HUDEP-2 (cell line): ENCODE results near the gene PLA2G4A.

Source experiments
- DNase-seq, 76 experiments: peaks; one replicate each; lab custom pipeline; 2025; ENCODE audit not compliant: unreplicated experiment in 76 of 76; lab: John Stamatoyannopoulos, UW

Gene PLA2G4A

DNA sequence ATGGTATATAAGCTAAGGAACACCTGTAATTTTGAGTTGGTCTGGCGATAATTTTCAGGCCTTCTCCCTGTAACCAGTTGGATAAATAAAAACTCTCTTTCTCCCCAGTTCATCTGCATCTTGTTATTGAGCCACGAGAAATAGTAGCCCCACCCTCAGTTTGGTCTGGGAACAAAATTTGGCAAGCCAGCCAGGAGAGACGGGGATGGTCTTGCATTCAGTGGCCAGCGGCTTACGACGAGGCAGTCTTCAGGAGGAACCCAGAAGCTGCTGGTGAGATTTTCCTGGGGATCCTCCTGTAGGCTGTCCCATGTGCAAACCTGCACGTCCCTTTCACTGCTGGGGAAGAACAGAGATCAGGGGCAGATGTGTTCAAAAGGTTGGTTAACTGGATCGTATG is 174.6 kb downstream of the PLA2G4A start:
- no peak for DNase-seq

- DNase-seq, result no peak
These were observed 178.1 kb downstream of the PLA2G4A start for GRCh38 chr1:187006896-187007295.

DNA sequence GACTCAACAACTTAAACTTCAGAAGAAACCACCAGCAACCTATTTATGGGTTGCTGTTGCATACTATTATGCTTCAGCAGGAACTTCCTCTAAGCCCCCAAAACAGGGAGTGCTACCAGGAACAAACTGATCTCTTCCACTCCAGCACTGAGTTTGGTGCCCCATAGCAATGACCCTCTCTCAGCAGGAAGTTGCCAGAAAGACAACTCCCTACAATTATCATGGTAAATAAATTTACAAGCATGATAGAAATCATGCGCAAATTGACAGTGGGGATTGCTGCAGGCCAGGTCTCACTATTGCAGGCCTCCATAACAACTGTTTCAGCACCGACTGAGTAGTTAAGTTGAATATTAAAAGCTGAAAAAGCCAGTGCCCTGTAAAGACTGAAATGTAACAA is 180.6 kb downstream of the PLA2G4A start:
- DNase-seq, result no peak

GRCh38 chr1:187010571-187011309 is 182.0 kb downstream of the PLA2G4A start:
- DNase-seq, result no peak

DNA sequence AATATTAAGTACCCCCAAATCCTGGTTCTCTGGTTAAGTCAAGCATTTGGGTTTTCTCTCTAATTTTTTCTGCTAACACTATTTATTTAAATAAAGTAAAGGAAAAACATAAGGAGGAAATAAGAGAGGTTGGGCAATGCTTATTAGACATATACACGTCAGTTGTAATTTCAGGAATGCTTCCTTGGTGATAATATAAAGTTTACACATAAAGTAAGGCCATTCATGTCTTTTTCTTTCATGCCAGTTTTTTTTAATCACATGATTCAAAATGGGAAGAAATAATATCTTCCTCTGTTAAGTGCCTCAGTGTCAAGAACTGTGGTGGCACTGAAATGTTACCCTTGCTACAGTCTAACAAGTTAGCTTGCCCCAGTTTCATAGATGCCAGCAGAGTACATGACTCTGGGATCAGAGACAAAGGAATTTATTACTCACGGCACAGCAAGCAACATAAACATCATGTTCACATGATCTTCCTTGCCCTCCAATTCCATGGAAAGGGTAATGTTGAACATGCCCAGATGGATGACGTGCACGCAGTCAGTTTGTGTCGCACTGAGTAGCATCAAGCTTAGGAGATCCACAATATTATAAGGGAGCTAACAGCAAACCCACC is 184.9 kb downstream of the PLA2G4A start:
- no peak for DNase-seq

- DNase-seq, result no peak
These were observed 189.5 kb downstream of the PLA2G4A start for GRCh38 chr1:187018291-187018690.

DNA sequence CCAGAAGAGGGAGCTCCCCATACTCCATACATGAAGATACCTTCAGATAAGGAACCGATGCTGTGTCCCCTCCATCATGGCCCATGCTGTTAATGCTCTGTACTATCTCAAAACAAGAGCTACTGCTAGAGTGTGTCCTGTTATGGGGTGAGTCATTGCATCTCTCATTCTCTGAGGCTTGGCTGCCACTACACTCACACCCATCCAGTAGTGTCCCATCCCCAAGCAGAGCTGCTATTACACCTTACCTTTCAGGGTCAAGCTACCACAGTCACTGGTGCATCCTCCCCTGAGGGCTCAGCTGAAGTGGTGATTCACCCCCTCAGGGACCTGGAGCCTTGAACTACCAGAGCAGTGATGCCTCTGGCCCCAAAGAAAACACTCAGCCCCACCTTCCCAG is 198.5 kb downstream of the PLA2G4A start:
- no peak for DNase-seq

- no peak for DNase-seq
These were observed 203.7 kb downstream of the PLA2G4A start for GRCh38 chr1:187032316-187032981.

- no peak for DNase-seq
These were observed 204.4 kb downstream of the PLA2G4A start for GRCh38 chr1:187032982-187033692.

GRCh38 chr1:187033693-187034390 is 205.1 kb downstream of the PLA2G4A start:
- no peak for DNase-seq

DNA sequence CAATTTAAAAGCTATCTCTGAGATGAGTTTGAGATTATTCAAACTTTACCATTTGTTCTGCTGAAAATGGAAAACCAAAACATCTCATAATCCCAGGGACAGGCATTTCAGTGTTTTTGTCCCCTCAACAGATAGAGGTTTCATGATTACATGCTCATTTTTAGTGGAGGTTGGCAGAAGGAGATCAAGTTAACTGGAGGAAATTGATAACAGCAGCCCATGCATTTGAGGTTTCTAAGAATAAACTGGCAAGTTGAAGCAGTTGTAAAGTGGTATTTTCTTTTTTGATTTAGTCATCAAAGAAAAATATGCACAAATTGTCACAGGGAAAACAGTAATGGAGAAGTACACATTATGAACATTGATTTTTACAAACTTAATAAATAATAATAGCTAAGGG is 205.8 kb downstream of the PLA2G4A start:
- no peak for DNase-seq

DNA sequence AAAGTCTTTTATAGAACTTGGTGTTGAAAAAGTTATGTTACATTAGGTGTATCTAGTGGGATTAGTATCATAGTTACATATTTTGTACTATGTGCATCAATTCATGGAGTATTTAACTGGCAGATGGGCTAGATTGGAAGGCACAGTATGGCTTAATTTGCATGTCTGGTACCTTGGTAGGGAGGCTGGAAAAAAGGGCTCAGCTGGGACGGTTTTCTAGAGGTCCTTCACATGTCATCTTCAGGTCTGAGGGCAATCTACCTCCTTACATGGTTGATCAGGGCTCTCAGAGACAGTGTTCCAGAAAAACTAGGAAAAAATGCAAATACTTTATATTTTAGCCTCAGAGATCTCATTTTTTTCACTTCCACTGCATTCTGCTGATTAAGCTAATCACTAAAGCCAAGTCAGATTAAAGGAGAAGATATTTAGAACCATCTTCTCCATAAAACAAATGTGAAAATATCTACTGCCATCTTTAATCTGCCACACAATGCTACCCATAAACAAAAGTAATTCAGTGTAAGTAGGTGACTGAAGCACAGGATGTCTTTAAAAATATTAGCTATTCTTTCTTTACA is 209.3 kb downstream of the PLA2G4A start:
- no peak for DNase-seq
